ENCODE data around the gene CACNA1G.

The CACNA1G gene

DNA sequence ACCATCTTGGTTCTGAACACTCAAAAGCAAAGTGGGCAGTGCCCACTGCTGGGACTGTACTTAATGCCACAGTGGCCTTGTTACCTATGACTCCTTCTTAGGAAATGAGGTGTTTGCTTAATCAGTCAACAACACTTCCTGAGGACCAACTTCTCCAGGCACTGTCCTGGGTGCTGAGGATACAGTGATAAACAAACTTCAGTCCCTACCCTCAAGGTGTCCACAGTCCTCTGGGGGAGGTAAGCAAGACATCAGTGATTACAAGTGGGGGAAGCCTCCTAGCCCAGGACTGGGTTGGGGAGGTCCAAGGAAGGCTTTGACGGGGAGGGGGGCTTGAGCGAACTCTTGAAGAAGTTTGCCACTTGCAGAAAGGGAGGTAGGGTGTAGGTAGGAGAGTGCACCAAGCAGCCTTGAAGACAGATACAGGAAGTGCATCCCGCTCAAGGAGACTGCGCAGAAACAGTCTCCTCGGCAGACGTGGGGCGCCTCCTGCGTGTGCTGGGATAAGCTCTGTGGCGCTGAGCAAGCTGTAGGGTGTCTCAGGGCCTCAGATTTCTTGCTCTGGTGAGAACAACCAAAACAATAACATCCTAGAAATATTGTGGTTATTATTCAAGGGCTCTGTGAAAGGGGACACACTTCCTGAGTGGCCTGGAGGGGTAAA lies 71.5 kb downstream of the CACNA1G start:
- no peak overlapping the region for H3K4me3 ChIP-seq (replicated peaks; ENCODE audit: low read depth, low read length)
- no peak for DNase-seq (ENCODE audit: extremely low read depth, low read depth)
- TF ChIP-seq, protein P1, sequence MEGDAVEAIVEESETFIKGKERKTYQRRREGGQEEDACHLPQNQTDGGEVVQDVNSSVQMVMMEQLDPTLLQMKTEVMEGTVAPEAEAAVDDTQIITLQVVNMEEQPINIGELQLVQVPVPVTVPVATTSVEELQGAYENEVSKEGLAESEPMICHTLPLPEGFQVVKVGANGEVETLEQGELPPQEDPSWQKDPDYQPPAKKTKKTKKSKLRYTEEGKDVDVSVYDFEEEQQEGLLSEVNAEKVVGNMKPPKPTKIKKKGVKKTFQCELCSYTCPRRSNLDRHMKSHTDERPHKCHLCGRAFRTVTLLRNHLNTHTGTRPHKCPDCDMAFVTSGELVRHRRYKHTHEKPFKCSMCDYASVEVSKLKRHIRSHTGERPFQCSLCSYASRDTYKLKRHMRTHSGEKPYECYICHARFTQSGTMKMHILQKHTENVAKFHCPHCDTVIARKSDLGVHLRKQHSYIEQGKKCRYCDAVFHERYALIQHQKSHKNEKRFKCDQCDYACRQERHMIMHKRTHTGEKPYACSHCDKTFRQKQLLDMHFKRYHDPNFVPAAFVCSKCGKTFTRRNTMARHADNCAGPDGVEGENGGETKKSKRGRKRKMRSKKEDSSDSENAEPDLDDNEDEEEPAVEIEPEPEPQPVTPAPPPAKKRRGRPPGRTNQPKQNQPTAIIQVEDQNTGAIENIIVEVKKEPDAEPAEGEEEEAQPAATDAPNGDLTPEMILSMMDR (IDR thresholded peaks at IDR 0.05; ENCODE audit: low read depth, low read length, missing control alignments) = no peak

DNA sequence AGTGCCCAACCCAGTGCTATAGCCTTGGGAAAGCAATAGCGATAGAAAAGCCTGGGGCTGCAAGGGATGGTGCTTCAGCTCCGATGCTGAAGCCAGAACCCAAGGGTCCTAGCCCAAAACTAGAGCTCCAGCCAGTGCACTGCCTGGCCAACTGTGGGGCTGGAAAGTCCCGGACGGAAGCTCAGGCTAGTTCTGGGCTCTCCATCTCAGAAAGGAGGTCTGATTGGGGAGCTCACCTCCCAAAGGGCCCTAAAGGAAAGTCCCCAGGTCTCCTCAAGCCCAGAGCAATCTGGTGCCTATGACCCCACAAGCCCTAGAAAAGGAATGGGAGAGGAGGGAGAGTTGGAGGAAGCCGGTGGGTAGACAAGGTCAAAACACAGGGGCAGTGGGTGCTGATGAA lies 72.1 kb downstream of the CACNA1G start:
- no peak for DNase-seq (ENCODE audit: extremely low read depth, low read depth)
- TF ChIP-seq, protein P1 (IDR thresholded peaks at IDR 0.05; ENCODE audit: low read depth, low read length, missing control alignments) = no peak
- no peak overlapping the region for H3K4me3 ChIP-seq (replicated peaks; ENCODE audit: low read depth, low read length)

DNA sequence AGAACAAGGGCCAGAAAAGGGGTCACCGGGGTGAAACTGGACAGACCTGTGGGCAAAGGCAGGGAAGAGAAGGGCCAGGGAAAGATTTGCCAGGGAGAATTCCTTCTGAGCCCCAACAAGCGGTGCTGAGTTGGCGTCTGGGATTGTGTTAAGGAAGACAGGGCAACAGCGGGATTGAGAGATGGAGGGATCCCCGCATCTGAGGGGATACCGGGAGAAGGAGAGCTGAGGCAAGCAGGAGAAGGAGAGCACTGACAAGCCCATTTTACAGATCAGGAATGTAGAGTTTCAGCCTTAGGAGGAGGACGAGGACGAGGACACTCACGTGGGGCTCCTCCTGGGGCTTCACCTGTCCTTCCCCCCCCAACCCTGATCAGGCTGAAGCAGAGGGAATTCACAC lies 73.2 kb downstream of the CACNA1G start:
- no peak overlapping the region for H3K4me3 ChIP-seq (replicated peaks; ENCODE audit: low read depth, low read length)
- DNase-seq (ENCODE audit: extremely low read depth, low read depth) = no peak
- TF ChIP-seq, protein P1 (IDR thresholded peaks at IDR 0.05; ENCODE audit: low read depth, low read length, missing control alignments) = no peak

DNA sequence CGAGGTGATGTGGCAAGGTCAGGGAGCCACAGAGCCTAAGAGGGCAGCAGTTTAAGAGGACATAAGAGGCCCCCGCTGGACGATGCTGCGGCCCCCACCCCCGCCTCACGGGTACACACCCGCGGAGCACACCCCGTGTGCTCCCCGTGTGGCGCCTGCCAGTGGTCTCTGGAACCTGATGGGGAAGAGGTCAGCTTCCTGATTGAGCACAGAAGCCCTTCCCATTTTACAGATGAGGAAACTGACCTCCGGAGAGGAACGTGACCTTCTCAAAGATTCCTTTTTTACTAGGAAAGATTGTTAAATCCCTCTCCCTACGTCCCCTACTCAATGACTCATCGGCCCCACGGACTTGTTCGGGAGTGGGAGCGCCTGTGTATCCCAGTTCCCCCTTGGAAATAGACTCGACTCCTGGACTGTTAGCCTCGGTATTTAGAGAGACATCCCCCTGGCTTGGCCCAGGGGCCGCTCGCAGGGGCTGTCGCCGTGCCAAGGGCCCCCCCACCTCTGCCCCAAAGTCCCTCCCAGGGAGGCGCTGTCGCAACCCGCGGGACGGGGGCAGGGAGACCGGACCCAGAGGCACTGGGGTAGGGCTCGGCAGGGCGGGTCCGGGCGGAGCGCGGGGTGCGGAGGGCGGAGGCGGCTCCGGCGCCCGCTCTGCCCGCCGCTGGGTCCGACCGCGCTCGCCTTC lies 73.9 kb downstream of the CACNA1G start, which contains the start of gene ABCC3:
Gene ABCC3 (plus strand): TSS at position 658 of the 691 bp plus-strand sequence. CDS start 56 bp downstream, outside the sequence.
- no peak for DNase-seq (ENCODE audit: extremely low read depth, low read depth)
- H3K4me3 ChIP-seq (replicated peaks; ENCODE audit: low read depth, low read length) = peak within 1 kb of the TSS; percentile 42
- TF ChIP-seq, protein P1 (IDR thresholded peaks at IDR 0.05; ENCODE audit: low read depth, low read length, missing control alignments) = no peak

DNA sequence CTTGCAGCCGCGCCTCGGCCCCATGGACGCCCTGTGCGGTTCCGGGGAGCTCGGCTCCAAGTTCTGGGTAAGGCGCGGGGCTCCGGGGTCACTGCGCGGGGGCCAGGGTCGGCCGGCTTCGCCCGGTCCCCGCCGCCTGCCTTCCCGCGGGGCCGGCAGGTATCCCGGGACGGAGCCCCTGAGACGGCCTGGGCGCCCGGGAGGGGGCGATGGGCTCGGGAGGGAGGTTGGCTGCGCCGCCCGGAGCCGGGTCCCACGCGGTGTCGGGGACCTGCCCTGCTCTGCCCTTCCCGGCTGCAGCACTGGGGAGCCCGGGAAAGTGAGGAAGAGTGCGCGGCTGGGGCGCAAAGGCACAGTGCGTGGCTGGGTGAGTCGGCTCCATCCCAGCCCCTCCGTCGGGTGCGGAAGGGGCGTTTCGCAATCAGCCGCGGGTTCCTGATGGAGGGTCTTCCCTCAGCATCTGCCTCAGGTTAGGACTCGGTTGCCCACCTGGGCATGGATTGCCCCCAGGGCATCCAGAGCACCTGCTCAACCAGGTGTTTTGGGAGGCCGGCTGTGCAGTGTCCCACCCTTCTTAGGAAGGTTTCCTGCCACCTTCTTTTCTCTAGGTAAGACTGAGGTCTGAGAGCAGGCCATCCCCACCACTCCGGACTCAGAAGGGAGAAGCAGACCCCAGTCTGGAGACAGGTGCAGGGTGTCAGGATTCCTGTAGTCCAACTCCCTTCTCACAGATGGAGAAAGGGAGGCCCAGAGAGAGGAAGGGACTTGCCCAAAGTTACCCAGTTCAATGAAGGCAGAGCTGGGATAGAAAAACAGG lies 74.6 kb downstream of the CACNA1G start:
- H3K4me3 ChIP-seq (replicated peaks; ENCODE audit: low read depth, low read length) = peak overlapping the region; percentile 42
- no peak for DNase-seq (ENCODE audit: extremely low read depth, low read depth)
- TF ChIP-seq, protein P1 (IDR thresholded peaks at IDR 0.05; ENCODE audit: low read depth, low read length, missing control alignments) = no peak

DNA sequence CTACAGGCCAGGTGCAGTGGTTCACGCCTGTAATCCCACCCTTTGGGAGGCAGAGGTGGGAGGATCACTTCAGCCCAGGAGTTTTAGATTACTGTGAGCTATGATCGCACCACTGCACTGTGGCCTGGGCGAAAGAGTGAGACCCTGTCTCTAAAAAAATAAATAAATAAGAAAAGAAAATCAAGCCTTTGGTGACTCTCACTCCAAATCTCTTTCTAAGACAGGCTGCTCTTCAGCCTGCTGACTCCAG lies 75.1 kb downstream of the CACNA1G start:
- H3K4me3 ChIP-seq (replicated peaks; ENCODE audit: low read depth, low read length) = no peak overlapping the region
- no peak for DNase-seq (ENCODE audit: extremely low read depth, low read depth)
- TF ChIP-seq, protein P1 (IDR thresholded peaks at IDR 0.05; ENCODE audit: low read depth, low read length, missing control alignments) = no peak
